ENCODE results near the gene NEK2.
"Not testable (repeated sequence)": the region's sequence is repeated elsewhere in the genome, so short reads cannot be mapped to it uniquely, and the experiment has no call there.

NEK2 gene

DNA sequence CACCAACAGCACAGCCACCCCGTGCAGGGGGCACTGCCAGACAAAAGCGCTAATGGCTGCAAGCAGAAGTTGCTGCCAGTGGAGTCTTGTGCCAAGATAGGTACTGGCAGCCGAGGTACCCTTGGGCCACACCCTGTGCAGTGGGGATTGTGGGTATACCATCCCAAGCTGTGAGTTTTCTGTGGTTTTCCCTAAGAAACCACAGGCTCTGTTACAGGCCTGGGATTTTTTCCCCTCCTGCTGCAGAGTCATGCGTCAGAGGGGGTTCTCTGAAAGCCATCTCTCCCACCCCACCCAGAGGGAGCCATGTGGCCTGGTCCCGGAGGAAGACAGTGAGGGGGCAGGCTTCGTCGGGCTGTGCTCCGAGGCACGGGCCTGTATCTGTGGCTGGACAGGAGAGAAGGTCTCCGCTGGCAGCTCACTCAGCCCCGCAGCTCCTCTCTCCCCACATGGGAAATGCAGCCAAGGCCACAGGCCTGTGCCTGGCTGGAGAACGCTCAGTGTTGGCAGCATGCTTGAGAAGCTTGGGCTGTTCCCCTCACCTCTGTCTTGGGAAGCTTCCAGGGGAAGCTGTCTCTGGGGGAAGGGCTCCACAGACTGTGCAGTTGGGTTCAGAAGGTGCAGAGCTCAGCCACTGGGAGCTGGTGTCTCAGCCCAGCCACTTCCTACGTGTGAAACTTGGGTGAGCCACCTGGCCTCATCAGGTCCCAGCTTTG lies 42.5 kb downstream of the NEK2 start:
- DNase-seq (ENCODE audit: low spot score) = no peak

DNA sequence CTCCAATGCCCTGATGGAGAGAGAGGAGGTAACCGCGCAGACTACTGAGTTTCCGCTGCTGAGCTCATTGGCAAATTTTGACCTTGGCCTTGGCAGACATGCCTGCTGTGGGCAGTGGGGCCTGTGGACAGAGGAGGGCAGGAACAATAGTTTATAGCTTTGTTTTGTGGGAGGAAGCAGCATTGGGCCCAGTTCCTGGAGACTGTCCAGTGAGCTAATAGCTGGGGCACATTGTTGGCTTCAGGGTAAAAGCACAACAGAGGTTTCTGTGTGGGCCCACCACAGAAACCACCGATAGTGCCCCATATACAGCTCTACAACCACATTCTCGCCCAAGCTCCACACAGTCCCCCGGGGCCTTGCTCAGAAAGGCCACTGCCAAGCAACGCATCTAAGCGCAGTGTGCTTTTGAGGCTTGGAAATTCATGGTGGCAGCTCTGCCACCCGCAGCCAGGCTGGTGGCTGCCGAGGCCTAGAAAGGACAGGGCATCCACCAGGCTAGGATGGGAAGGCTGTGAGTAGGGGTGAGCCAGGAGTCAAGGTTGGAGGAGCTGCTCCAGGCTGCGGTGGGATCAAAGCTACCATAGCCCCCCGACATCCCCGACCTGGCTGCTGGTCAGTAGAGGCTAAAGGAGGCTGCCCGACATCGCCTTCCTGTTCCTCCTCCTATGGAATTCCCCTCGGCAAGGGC lies 43.2 kb downstream of the NEK2 start:
- no peak for DNase-seq (ENCODE audit: low spot score)

DNA sequence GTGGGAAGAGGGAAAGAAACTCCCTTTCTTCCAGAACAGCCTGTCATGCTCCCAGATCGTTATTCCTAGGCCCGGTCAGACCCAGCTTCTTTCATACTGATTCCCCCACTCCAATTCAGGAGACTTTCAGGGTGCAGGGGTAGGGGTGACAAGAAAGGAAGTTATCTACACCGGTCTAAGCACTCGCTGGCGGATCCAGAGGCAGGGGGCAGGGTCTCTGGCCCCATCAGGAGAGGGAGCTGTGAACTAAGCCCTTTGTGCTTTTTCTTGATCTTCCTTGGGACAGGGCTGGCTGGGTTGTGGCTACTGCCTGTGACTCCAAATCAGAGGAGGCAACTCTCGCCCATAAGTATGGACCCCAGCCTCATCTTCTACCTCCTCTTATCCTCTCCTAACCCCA lies 44.3 kb downstream of the NEK2 start:
- no peak for DNase-seq (ENCODE audit: low spot score)

DNA sequence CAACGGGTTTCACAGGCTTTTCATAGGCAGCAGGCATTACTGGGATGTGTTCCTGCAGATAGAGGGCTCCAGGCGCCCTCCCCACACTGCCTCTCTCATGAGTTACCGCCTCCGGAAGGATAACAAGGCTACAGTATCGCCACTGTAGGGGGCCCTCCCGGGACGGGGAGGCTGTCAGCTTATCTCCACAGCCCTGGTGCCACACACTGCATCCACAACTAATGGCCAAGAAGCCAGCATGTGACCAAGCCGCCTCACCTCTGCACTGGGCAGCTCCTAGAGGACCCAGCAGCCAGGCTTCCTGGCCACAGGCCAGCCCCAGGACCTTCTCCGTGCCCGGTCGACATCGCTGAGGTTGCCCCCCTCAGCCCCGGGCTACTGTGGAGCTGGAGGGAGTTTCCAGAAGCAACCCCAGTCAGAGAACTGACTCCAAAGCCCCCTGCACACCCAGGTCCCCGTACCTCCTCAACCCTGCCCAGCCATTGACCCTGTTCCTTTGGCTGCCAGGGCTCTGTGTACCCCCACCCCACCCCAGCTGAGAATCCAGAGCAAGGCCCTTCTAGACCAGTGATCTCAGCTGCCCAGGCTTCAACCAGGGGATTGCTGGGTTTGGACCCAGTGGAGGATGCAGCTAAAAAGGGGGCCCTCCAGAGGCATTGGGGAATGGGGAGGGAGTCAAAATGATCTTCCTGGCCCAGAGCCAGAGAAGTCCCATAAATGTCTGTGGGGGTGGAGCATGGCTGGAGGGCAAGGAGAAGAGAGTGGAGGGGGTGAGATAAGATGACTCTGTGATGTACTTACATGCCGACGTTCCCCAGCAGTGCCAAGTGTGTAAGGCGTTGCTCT lies 45.0 kb downstream of the NEK2 start:
- DNase-seq (ENCODE audit: low spot score) = no peak

DNA sequence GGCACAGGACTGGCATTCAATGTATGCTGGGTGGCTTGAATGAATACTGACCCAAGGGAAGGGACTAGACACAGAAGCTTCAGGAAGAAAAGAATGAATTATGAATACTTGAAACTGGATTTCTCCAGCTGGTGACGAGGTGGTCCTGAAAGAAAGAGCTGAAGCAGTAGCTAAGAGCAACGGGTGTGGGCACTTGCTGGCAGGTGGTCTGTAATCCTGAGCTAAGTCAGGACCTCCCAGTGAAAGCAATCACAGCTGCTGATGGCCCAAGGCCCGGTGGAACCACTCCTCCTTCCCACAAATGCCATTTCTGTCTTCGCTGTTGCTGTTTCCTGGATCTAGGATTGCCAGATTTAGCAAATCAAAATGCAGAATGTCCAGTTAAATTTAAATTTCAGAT lies 47.0 kb downstream of the NEK2 start:
- no peak for DNase-seq (ENCODE audit: low spot score)

DNA sequence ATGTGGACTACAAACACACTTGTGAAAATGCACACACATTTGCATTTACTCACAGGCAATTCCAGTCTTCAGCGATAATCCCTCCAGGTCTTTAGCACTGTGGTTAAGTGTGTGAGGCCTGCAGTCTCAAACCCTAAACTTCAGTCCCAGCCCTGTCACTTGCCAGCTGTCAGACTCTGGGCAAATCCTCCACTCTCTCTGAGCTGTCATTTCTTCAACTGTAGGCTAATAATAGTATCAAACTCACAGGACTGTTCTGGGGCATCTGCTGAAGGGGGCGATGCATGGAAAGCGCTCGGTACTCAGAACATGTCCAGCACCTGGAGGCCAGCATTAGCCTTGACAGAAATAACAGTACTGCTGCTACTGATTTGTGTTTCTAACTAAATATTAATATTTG lies 48.2 kb downstream of the NEK2 start:
- DNase-seq (ENCODE audit: low spot score) = no peak

DNA sequence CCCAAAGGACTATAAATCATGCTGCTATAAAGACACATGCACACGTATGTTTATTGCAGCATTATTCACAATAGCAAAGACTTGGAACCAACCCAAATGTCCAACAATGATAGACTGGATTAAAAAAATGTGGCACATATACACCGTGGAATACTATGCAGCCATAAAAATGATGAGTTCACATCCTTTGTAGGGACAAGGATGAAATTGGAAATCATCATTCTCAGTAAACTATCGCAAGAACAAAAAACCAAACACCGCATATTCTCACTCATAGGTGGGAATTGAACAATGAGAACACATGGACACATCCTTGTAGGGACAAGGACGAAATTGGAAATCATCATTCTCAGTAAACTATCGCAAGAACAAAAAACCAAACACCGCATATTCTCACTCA lies 49.6 kb downstream of the NEK2 start:
- DNase-seq (ENCODE audit: low spot score) = not testable (repeated sequence)

DNA sequence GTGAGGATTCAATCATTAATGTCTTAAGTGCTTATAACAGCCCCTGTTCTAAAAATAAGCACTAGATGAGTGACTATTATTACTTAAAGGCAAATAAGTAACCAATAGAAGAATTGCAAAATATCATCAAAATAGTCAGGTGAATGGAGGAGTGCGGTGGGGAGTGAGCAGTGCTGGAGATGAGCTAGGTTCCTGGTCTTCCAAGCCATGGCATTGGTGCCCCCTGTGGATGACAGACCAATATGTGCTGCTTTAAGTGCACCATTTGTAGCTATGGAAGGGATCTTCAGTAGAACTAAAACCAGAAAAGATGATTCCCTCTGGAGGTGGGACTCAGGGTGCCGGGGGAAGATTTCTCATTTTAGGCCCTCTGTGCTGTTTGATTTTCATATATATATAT lies 50.4 kb downstream of the NEK2 start:
- no peak for DNase-seq (ENCODE audit: low spot score)

DNA sequence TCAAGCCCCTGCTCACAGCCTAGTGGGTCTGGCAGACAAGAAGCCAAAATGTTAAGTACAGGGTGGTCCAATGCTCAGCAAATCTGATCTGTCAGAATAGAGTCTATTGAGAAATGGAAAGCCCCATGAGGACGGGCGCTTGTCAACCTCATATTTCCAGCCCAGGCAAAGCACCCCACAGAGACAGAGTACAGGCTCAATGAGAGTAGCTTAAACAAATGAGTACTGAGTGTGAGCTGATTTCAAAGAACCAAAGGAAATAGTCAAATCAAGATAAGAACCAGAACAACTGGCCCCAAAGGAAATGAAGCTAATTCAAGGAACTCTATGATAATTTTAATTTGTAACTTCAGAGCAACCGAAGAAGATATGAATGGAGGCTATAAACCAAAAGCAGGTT lies 51.9 kb downstream of the NEK2 start:
- DNase-seq (ENCODE audit: low spot score) = no peak

DNA sequence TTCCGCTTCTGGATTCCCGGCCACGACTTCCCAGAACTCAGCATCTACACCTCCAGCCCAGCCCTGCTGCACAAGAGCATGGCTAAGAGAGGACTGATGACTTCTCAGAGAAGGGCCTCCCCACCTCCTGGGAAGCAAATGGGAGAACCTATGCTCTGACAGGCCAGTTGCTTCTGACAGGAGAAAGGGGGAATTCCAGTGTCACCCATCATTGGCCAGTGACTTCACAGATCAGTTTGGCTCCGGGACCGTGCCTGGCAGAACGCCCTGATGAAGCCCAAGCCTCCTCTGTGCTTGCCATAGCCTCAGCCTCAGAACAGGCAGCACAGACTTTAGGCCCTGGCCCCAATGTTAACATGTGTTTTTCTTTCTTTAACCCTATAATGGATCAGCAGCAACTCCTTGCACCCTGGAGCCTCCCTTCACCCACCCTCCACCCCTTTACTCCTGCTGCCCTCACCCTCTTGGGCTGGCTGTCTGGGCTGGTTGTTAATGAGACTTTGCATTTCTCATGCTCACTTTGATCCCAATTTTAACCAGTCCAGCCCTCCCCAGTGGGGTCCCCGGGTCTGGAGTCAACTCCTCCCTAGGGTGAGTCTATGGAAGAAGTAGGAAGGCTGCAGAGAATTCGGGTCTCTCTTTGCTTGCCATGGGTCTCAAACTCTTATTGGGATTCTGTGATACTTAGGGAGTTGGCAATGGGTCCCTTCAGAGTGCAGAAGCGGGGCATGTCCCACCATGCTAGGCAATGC lies 53.8 kb downstream of the NEK2 start:
- DNase-seq (ENCODE audit: low spot score) = no peak

DNA sequence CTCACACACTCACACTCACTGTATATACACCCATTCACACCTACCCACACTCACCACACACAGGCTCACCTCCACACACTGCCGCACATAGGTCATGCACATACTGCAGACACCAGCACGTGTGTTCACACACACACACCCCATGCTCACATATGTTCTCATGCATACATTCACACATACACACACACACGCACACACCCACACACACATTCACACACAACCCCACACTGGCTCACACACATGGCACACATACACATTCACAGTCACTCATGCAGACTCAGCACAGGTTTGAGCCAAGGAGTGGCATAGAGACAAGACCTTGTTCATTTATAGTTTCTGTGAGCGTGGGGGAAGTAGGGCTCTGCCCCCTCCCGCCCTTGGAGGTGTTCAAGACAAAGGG lies 55.3 kb downstream of the NEK2 start:
- DNase-seq (ENCODE audit: low spot score) = no peak

DNA sequence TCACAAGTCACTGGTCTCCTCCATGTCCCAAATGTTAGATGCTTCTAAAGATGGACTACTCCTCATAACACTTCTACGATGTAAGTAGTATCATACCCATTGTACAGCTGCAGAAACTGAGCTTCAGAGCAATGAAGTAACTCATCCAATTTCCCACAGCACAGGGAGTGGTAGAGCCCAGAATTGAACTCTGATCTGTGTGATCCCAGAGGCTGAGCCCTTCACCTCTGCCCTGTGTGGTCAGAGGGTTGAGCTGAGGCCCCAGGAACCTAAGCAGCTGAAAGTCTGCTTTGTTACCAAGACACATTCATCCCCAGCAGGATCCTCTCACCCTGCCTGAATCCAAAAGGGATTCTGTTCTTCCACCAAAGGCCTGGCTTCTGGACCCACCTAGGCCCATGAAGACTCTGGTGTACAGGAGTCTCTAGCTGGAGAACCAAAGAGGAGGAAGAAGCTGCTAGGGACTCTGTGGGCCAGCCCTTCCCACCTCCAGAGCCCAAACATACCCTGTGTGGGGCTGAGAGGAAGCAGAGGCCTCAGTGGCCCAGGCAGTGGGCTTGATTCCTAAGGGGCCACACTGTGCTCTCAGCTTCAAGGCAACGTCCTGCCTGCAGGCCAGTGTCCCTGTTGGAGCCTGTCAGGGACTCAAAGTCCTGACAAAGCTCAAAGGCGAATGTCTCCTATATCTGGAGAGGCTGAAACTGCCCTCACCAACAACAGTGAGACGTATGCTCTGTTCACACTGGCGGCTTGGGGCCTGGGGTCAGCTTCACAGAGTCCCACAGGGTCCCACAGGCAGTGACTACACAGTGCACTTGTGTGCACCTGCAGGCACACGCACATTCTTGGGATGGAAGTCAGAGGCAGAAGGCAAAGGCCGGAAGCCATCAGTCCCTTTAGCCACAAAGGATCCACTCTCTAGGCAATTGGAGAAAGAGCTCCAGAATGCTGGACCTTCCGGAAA lies 56.1 kb downstream of the NEK2 start:
- no peak for DNase-seq (ENCODE audit: low spot score)

DNA sequence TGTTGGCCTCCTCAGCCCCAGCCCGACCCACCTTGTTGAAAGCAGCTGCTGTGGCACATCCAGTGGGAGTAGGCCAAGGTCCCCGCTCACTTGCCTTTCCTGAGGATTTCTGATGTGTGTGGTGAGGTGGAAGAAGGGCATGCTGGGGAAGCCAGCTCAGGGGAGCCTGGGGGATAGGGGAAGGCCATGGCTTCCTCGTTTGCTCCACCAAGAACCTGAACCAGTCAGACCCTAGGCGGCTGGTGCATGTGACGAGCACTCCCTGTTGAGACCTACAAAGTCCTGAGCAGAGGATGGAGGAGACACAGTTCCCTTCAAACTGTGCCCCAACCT lies 58.5 kb downstream of the NEK2 start:
- no peak for DNase-seq (ENCODE audit: low spot score)

DNA sequence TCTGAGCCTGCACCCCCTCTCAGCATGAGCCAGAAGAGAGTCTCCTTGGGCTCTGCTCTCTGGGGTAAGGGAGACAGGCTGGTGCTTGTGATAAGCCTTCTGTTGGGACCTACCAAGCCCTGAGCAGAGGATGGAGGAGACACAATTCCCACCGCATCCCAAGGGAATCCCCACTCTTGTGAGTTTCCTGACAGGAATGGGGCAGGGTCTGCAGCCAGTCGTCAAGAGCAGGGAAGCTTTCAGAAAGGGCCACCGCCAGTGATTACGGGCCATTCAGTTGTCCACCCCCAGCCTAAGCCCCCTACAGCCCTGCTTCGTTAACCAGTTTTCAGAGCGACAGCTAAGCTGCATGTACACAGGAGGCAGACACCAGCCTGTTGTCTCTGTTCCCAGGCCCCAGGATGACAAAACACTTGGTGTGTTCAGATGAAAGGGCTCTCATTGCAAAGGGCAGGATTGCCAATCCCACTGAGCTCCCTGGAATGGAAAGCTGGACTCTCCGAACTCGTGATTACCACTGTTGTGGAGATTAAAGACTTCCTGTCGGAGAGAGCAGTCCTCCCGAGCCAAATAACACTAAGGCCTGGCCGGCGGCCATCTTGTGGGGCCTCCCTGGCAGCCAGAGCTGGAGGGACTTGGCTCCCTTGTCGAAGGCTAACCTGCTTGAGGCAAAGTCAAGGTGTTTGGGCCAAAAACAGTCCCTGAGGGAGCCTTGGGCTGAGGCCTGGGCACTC lies 59.0 kb downstream of the NEK2 start:
- no peak for DNase-seq (ENCODE audit: low spot score)

DNA sequence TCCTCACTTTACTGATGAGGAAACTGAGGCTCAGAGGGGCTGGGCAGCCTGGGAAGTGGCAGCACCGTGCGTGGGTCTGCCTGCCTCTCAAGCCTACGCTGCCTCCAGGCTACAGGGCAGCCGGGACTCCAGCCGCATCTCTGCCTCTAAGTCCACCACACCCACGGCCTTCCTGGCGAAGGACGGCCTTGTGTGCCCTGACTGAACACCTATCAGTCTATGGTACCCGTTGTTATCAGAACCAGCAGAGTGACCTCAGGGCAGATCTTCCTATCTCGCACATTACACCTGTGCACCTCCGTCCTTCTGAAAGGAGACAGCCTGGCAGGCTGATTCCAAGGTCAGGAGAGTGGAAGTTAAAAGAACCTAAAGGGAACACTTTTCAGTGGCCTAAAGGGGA lies 60.8 kb downstream of the NEK2 start:
- no peak for DNase-seq (ENCODE audit: low spot score)

DNA sequence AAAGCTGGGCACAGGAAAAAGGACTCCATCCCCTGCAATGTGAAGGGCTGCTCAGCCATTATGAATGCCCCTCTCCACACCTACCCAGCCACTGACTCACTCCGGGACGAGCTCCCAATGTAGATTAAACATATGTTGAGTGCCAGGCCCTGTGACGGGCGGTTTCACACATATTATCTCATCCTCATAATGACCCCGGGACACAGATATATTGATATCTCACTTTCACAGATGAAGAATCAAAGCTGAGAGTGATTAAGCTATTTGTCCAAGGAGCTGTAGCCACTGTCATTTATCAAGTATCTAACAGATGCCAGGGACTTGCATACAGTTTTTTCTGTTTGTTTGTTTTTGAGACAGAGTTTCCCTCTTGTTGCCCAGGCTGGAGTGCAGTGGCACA lies 61.5 kb downstream of the NEK2 start:
- no peak for DNase-seq (ENCODE audit: low spot score)

DNA sequence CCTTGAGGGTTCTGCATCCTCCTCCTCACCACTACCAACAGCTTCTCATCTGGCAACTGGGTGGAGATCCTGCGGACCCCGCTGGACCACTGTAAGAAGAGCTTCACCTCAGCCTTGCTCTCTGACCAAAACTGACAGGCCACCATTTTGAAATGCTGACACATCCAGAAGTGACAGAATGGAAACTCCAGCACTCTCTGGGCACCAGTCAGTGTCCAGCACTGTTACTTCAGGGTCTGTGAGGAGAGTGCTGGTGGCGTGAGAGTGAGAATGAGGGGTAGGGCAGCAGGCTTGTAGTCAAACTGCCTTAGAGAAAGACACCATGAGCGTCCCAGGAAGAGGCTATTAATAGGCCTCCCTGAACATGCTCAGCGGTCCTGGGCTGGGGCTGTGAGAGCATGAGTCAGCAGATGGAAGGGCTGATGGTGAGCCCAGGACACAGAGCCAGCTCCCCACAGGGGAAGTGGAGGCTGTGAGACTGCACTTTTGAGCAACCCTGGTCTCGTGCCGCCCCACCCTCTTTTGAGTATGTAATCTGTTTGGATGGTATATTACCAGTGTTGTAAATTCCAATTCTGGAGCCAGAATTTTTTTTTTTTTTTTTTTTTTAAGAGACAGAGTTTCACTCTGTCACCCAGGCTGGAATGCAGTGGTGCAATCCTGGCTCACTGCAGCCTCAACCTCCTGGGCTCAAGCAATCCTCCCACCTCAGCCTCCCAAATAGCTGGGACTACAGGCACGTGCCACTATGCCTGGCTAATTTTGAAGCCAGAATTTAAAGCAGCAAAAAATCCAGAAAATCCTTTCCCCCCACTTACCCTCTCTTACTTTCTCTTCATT lies 62.1 kb downstream of the NEK2 start:
- no peak for DNase-seq (ENCODE audit: low spot score)

DNA sequence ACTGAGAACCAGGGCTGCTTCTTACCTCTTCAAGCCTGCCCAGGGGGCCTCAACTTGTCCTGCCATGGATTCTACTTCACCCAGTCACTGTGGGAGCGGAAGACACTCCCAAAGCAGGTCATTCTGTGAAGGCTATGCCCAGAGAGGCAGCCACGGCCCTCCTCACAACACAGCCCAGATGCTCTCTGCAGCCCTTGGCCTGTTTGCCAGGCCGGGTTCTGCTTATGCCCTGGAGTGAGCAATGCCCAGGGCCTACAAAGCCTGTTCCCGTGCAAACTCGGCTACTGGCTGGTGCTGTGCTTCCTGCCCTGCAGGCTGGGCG lies 62.7 kb downstream of the NEK2 start:
- no peak for DNase-seq (ENCODE audit: low spot score)

Data from germinal center (tissue), 1 donor.